GM12892 (cell line): ENCODE measurements around the gene RPL15.

Source experiments
- POLR2A ChIP-seq: IDR thresholded peaks from 2 replicates; pipeline ENCODE4 v1.6.1; 2011; ENCODE audit warnings: low read depth, low read length, control low read depth
- POLR2AphosphoS5 ChIP-seq: IDR thresholded peaks from 2 replicates; pipeline ENCODE4 v1.6.1; 2011; ENCODE audit warnings: low read depth, low read length, control low read depth
- TAF1 ChIP-seq: IDR thresholded peaks from 2 replicates; pipeline ENCODE4 v1.6.1; 2011; ENCODE audit warnings: low read depth, mild to moderate bottlenecking, control low read depth, low read length, borderline replicate concordance

DNA sequence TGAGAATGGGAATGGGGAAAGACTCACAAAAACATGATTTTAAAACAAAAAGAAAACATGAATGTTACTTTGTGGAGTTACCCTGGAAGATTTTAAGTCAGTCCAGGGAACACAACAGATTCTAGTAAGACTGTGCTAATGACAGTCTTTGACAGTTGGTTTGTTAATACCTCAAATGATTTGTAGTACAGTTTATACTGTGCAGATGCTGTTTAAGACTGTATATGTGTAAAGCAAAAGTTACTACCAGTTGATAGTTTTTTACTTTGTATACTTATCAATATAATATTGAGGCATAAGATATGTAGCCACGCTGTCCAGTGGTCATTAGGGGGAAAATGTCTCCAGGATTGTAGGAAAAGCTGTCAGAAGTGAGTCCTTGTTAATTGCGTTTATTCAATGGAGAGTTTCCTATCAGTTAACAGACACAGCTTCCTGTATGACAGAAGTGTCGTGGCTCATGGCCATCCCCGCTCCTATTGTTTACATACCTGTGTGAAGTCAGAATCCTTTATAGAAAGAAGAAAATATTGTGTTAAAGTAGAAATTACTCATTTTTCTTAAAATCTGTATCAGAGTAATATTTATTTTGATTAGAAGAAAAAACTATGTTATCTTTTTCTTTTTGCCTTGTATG is 36.1 kb upstream of the RPL15 start:
- TF ChIP-seq POLR2A (no peak), POLR2AphosphoS5 (no peak), TAF1 (no peak)
